Kidney epithelial cell (primary cell): Measurements from ENCODE around the gene SGTB. TPM values are rescaled to one million over a fixed set of nuclear protein-coding genes. Genes with fewer than 3 reads are reported as not detected.

Experiments
- DNase-seq: peaks from one replicate; pipeline ENCODE4 v3.0.0-alpha.2; 2010; ENCODE audit warnings: low read depth
- H3K27me3 ChIP-seq: 2 replicates; pipeline ENCODE4 v1.6.0; 2011; ENCODE audit warnings: low read length; ENCODE audit not compliant: control insufficient read depth, insufficient read depth
- H3K36me3 ChIP-seq: 2 replicates; pipeline ENCODE4 v1.5.1; 2011; ENCODE audit warnings: low read length; ENCODE audit not compliant: control insufficient read depth, insufficient read depth
- H3K4me3 ChIP-seq: 2 replicates; pipeline ENCODE4 v1.5.1; 2011; ENCODE audit warnings: low read depth, mild to moderate bottlenecking, control low read depth, low read length
- CTCF ChIP-seq: IDR thresholded peaks from 2 replicates; pipeline ENCODE4 v1.5.1; 2011; ENCODE audit warnings: mild to moderate bottlenecking, moderate library complexity, low read length, control low read depth, inconsistent platforms; ENCODE audit not compliant: insufficient read depth, poor library complexity, severe bottlenecking
- total RNA-seq: library from RNA; depleted of rRNA; stranded (reverse); fragments of >200 nt; gene quantifications from 2 replicates; pipeline ENCODE4 v1.2.3, GENCODE V29; 2015

SGTB gene
- 10.5 and 12.4 TPM in 2 replicates for total RNA-seq

- H3K4me3 ChIP-seq: peak within 1 kb of the TSS; percentile 77
- no peak for TF ChIP-seq CTCF
- no peaks in the 10 kb centered on the region for H3K36me3 ChIP-seq
- no peaks in the 10 kb centered on the region for H3K27me3 ChIP-seq
- no peak for DNase-seq
These were observed at the start of gene SGTB, which contains the start of gene NLN for GRCh38 chr5:65721720-65722574. Gene SGTB (minus strand): TSS chr5:65722109. CDS start chr5:65720807, 1,302 bp downstream. Gene NLN (plus strand): TSS chr5:65722205. CDS start chr5:65722374, 169 bp downstream.

GRCh38 chr5:65771266-65771665 lies 49.4 kb upstream of the SGTB start:
- H3K27me3 ChIP-seq: no peaks in the 10 kb centered on the region
- no peaks in the 10 kb centered on the region for H3K36me3 ChIP-seq
- no peak for TF ChIP-seq CTCF
- H3K4me3 ChIP-seq: no peak overlapping the region
- DNase-seq: no peak

- peak; percentile 56 for DNase-seq
- no peaks in the 10 kb centered on the region for H3K36me3 ChIP-seq
- no peak for TF ChIP-seq CTCF
- no peaks in the 10 kb centered on the region for H3K27me3 ChIP-seq
- H3K4me3 ChIP-seq: no peak overlapping the region
These were observed 47.6 kb upstream of the SGTB start for GRCh38 chr5:65769539-65769938.

- TF ChIP-seq CTCF: no peak
- no peak overlapping the region for H3K4me3 ChIP-seq
- no peaks in the 10 kb centered on the region for H3K36me3 ChIP-seq
- H3K27me3 ChIP-seq: no peaks in the 10 kb centered on the region
- no peak for DNase-seq
These were observed 46.9 kb upstream of the SGTB start for GRCh38 chr5:65768723-65769346.

- H3K27me3 ChIP-seq: no peaks in the 10 kb centered on the region
- H3K4me3 ChIP-seq: no peak overlapping the region
- no peaks in the 10 kb centered on the region for H3K36me3 ChIP-seq
- TF ChIP-seq CTCF: no peak
- no peak for DNase-seq
These were observed 45.7 kb upstream of the SGTB start for GRCh38 chr5:65767565-65767964.
